GM19025 (cell line): ENCODE results near the gene RALA.
"Not testable (repeated sequence)": the region's sequence is repeated elsewhere in the genome, so short reads cannot be mapped to it uniquely, and the experiment has no call there.

Experiments used
- ATAC-seq: cut with Tn5 transposase; IDR thresholded peaks from one replicate; pipeline ENCODE4 v1.9.1; 2021; ENCODE audit warnings: mild to moderate bottlenecking, low read depth, moderate library complexity; ENCODE audit not compliant: unreplicated experiment

RALA gene

GRCh38 chr7:39721345-39721744 lies 98.0 kb downstream of the RALA start:
- ATAC-seq, result no peak

GRCh38 chr7:39721919-39722597 lies 98.7 kb downstream of the RALA start:
- ATAC-seq, result no peak

DNA sequence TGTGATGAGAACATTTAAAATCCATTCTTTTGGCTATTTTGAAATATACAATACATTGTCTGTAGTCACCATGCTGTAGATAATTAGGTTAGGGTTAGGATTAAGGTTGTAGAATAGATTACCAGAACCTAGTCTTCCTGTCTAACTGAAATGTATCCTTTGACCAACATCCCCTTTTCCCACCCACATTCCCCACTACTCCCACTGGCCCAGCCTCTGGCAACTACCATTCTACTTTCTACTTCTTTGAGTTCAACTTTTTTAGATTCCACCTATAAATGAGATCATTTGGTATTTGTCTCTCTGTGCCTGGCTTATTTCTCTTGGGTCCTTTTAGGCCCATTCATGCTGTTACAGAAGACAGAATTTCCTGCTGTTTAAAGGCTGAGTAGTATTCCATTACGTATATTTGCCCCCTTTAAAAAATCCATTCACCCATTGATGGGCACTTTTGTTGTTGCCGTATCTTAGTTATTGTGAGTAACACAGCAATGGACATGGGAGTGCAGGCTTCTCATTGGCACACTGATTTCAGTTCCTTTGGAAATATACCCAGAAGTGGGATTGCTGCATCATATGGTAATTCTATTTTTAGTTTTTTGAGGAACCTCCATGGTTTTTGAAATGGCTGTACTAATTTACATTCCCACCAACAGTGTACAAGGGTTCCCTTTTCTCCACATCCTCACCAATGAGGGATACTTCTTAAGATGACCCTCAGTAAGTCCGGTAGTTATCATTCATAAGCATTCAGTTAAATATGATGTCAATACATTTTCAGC lies 104.0 kb downstream of the RALA start:
- no peak for ATAC-seq

- peak; percentile 94 for ATAC-seq
Observed at GRCh38 chr7:39732837-39733804, 109.7 kb downstream of the RALA start.

DNA sequence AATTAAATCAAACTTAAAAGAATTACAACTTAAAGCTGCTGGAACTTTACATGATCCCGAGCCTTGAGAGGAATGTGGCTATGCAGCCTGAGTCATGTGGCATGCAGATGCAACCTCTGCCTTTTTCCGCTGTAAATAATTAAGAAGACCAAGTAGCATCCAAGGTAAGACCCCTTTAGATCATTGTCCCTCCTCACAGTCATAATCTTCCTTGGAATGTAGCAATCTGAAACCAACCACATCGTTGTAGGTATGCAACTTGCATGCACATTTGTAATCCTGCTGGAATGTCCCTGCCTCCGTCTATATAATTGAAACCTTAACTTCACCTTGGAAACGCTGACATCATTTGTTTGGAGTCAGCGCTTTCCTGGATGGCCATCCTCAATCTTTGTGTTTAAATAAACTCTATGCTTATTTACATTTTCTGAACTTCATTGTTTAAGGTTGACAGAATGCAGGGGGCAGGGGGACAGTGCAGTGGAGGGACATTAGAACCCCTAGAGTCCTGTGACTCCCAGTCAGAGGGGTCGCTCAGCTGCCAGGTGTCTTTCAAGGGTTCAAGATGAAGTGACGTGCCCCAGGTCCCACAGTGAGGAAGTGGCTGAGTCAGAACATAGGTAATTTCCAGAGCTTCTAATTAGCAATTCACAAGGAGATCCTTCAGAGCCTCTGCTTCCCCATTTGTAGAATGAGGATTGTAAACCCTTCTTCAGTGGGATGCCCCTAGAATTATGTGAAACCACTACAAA lies 110.7 kb downstream of the RALA start:
- ATAC-seq, result no peak

GRCh38 chr7:39734633-39735004 lies 111.2 kb downstream of the RALA start:
- no peak for ATAC-seq

DNA sequence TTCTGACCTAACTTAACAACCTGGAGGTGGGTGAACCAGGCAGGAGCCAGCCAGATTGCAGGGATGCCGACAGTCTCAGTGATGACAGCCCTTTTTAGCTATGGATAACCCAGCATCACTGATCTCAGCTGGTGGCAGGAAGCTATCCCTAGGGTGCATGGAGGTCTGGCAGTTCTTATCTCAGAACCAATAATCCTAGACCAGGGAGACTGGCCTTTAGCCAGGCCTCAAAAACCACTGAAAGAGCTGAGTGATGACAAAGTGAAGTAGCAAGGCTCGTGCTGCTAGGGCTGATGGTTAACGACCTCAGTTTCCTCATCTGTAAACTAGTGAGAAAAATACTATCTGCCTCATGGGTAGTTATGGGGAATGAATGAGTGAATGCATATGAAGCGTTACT lies 112.5 kb downstream of the RALA start:
- no peak for ATAC-seq

- no peak for ATAC-seq
Observed at GRCh38 chr7:39741942-39742623, 118.7 kb downstream of the RALA start.

GRCh38 chr7:39744620-39745019 lies 121.2 kb downstream of the RALA start:
- ATAC-seq, result no peak

GRCh38 chr7:39745320-39745719 lies 121.9 kb downstream of the RALA start:
- no peak for ATAC-seq

- no peak for ATAC-seq
Observed at GRCh38 chr7:39746103-39746819, 122.9 kb downstream of the RALA start.

DNA sequence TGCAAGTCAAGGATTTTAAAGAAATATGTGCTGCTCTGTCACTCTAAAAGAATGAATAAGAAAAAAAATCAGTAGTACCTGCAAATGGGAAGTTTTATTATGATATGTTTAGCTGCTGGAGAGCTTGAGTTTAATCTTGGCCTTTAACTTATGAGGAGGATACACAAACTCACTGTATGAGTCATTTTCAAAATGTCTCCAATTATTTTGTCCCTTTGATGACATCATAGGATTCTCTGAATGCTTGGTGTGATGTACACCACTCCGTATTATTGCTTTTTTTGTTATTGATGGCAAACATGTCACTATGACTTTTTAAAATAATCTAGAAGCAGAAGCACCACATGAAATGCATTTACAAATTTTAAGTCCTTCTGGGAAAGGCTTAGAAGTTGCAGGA lies 125.8 kb downstream of the RALA start:
- no peak for ATAC-seq

- ATAC-seq, result no peak
Observed at GRCh38 chr7:39749717-39750116, 126.3 kb downstream of the RALA start.

DNA sequence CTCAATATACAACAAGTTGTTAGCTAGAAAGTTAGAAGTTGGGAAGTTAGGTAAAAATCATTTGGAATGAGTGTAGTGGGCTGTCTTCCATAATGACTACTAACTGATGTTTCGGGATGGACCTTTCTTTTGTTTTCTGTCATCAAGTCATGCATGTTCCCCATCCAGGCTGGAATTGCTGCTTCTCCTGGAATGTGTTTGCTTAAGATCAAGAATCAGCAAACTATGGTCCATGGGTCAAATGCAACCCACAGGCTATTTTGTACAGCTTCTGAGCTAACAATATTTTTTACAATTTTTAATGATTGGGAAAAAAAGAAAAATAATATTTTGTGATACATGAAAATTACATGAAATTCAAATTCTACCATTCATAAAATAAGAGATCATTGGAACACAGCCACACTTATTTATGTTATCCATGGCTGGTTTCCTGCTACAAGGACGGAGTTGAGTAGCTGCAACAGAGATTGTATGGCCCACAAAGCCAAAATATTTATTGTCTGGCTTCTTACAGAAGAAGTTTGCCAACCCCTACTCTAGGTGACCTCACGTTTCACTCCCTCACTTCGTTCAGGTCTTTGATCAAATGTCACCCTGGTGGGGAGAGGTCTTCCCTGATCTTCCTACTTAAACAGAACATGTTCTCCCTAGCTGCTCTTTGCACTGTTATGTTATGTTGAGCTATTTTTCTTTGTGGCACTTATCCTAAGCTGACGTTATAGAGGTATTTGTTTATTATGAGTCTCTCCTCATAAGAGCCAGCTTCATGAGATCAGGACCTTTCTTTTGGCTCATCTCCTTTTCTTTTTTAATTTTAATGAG lies 127.1 kb downstream of the RALA start:
- no peak for ATAC-seq

DNA sequence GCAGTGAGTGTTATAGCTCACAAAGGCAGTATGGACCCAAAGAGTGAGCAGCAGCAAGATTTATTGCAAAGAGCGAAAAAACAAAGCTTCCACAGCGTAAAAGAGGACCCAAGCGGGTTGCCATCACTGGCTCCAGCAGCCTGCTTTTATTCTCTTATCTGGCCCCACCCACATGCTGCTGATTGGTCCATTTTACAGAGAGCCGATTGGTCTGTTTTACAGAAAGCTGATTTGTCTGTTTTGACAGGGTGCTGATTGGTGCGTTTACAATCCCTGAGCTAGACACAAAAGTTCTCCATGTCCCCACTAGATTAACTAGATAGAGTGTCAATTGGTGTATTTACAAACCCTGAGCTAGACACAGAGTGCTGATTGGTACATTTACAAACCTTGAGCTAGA lies 129.9 kb downstream of the RALA start:
- not testable (repeated sequence) for ATAC-seq

DNA sequence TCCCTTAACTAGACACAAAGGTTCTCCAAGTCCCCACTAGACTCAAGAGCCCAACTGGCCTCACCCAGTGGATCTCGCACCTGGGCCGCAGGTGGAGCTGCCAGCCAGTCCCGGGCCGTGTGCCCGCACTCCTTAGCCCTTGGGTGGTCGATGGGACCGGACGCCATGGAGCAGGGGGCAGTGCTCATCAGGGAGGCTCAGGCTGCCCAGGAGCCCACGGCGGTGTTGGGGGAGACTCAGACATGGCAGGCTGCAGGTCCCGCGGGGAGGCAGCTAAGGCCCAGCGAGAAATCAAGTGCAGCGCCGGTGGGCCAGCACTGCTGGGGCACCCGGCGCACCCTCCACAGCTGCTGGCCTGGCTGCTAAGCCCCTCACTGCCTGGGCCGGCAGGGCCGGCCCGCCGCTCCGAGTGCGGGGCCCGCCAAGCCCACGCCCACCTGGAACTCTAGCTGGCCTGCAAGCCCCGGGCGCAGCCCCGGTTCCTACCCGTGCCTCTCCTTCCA lies 130.5 kb downstream of the RALA start:
- no peak for ATAC-seq

DNA sequence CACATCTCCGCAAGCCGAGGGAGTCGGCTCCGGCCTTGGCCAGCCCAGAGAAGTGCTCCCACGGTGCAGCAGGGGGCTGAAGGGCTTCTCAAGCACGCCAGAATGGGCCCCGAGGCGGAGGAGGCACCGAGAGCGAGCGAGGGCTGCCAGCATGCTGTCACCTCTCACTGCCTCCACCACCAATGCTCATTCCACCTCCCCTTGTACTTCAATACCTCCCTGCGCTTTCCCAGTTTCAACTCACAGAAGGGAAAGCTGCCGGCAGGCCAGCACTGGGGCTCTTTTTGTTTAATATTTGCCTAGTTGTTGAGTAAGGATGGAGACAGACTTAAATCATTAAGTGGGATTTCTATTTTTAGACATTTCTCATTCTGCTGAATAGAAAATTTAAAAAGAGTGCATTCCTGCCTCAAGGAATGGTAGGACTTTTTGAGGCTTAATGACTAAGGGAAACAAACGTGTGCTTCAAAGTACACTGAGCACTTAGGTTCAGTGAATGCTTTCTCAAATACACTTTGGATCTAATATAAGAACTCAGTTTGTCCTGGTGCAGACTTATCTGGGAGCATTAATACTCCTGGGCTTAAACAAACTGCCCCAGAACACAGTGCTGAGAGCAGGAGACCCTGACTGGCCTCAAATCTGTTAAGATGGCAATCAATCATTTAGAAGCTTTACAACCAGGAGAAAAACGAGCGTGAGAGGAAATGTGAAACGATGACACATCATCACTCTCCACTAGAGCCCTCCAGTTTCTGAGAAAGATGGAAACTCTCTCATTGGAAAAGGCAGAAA lies 131.2 kb downstream of the RALA start:
- no peak for ATAC-seq
